ENCODE data around the gene HEG1. TPM values are rescaled to one million over a fixed set of nuclear protein-coding genes. Genes with fewer than 3 reads are reported as not detected.

The HEG1 gene
- total and polyA plus RNA-seq, 9 donors: 12.2 to 64.7 (median 35.6) TPM

DNA sequence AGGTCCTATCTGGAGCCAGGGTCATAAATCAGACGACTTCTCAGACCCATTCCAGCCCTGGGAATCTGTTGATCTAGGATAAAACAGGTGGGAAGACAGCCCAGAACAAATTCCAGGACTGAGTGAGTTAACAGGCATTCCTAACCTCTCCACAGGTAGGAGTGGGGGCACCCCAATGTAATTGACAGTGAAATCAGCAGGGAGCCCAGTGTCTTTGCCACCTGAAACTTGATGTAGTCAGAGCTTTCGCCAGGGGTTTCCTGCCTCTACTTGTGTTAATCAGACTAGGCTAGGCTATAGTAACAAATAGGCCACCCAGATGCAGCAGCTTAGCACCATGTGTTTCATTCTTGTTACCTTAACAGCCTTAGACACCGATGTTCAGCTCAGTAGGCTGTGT lies 2.7 kb upstream of the HEG1 start:
- no peak overlapping the region for H3K4me3 ChIP-seq
- no peak for DNase-seq
- no peaks in the 10 kb centered on the region for H3K36me3 ChIP-seq
- WGBS, 3 donors: 94 to 97% (median 95%) methylated on average over 3 of the region's 3 CpGs
- peaks cover 14% of the 10 kb centered on the region for H3K4me1 ChIP-seq (ENCODE audit: insufficient read depth)
- no peaks in the 10 kb centered on the region for H3K9me3 ChIP-seq
- H3K27me3 ChIP-seq: no peaks in the 10 kb centered on the region
- TF ChIP-seq, protein P1, sequence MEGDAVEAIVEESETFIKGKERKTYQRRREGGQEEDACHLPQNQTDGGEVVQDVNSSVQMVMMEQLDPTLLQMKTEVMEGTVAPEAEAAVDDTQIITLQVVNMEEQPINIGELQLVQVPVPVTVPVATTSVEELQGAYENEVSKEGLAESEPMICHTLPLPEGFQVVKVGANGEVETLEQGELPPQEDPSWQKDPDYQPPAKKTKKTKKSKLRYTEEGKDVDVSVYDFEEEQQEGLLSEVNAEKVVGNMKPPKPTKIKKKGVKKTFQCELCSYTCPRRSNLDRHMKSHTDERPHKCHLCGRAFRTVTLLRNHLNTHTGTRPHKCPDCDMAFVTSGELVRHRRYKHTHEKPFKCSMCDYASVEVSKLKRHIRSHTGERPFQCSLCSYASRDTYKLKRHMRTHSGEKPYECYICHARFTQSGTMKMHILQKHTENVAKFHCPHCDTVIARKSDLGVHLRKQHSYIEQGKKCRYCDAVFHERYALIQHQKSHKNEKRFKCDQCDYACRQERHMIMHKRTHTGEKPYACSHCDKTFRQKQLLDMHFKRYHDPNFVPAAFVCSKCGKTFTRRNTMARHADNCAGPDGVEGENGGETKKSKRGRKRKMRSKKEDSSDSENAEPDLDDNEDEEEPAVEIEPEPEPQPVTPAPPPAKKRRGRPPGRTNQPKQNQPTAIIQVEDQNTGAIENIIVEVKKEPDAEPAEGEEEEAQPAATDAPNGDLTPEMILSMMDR (IDR thresholded peaks at IDR 0.05): no peak
- TF ChIP-seq POLR2A (IDR thresholded peaks at IDR 0.05): no peak
- TF ChIP-seq EP300 (IDR thresholded peaks at IDR 0.05): no peak
- intact Hi-C loops (cut with DNase I): loop anchor here in 2 of 4 donors (5.0 to 10.0 kb wide), 2 partner anchors 84 to 86 kb away; no protein-coding TSS in a partner anchor
- no peak overlapping the region for H3K27ac ChIP-seq

DNA sequence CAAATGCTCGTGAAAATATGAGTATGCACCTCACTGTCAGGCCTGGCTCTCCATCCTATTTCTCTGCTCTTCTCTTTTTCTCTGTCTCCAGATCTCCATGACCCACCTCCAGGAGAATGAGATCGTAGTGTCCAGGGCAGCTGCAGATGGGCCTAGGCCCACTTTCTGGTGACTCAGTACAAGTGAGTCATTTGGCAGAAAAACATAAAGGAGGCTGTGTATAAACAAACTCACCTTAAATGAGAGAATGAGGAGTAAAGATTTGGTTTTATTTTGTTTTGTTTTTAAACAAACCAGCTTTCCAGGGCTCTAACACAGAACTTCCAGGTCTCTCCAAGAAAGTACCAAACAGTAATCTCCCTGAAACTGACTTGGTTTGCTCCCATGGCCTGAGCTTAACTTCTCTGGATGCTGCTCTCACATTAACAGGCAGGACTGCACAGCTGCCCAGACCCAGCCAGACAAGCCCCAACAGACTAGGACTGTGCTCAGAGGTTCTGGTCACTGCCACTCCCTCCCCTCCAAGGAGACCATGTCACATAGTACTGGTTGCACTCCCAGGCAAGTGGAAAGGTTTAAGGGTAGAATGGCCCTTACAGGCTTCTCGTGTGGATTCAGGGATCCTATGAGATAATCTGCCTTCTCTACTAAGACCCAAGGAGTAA lies 1.5 kb upstream of the HEG1 start:
- TF ChIP-seq, protein P1 (IDR thresholded peaks at IDR 0.05): no peak
- TF ChIP-seq EP300 (IDR thresholded peaks at IDR 0.05) (no peak), POLR2A (IDR thresholded peaks at IDR 0.05) (no peak)
- Histone ChIP-seq H3K4me3 (no peak overlapping the region), H3K27ac (no peak overlapping the region), H3K9me3 (no peaks in the 10 kb centered on the region), H3K27me3 (no peaks in the 10 kb centered on the region), H3K36me3 (no peaks in the 10 kb centered on the region), H3K4me1 (ENCODE audit: insufficient read depth) (peaks cover 17% of the 10 kb centered on the region)
- intact Hi-C loops (cut with DNase I): loop anchor here in 2 of 4 donors (5.0 to 10.0 kb wide), 2 partner anchors 85 to 87 kb away; no protein-coding TSS in a partner anchor
- WGBS, 3 donors: 66 to 91% (median 83%) methylated on average over 3 of the region's 3 CpGs
- DNase-seq: no peak

DNA sequence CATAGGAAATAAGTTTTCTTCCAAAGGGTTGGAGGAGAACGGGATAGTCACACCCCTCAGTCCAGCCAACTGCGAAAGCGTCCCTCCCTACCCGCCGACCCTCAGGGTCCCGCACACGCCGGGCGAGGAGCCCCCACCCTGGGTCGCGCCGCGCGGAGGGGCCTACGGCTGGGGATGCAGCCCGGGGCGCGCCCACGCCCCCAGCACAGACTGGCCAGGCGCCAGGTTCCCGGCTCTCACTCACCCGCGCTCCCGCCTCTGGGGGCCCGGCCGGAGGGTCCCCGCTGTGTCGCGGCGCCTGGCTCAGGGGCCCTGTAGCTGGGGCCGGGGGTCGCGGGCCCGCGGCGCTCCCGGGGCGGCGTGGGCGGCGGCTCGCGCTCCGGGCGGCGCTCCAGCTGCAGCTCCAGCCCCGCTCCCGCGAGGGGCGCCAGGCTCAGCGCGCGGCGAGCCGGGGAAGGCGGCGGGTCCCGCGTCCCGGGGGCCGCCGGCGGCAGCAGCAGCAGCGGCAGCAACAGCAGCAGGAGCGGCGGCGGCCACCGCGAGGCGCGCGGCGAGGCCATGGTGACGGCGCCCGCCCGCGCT lies 375 bp downstream of the HEG1 start:
- 0 to 1% (median 0%) methylated on average over 11 to 78 of the region's 78 CpGs for WGBS, 3 donors
- Histone ChIP-seq H3K36me3 (no peaks in the 10 kb centered on the region), H3K4me3 (peak overlapping the region; percentile 84), H3K27me3 (no peaks in the 10 kb centered on the region), H3K27ac (peak overlapping the region; percentile 95), H3K9me3 (no peaks in the 10 kb centered on the region), H3K4me1 (ENCODE audit: insufficient read depth) (peaks cover 17% of the 10 kb centered on the region)
- TF ChIP-seq EP300 (IDR thresholded peaks at IDR 0.05): no peak
- TF ChIP-seq POLR2A (IDR thresholded peaks at IDR 0.05): no peak
- TF ChIP-seq, protein P1 (IDR thresholded peaks at IDR 0.05): no peak
- DNase-seq: peak; percentile 55 to 77 (median 73)
- intact Hi-C loops (cut with DNase I): loop anchor here in 2 of 4 donors (5.0 to 10.0 kb wide), 2 partner anchors 87 to 89 kb away; no protein-coding TSS in a partner anchor

DNA sequence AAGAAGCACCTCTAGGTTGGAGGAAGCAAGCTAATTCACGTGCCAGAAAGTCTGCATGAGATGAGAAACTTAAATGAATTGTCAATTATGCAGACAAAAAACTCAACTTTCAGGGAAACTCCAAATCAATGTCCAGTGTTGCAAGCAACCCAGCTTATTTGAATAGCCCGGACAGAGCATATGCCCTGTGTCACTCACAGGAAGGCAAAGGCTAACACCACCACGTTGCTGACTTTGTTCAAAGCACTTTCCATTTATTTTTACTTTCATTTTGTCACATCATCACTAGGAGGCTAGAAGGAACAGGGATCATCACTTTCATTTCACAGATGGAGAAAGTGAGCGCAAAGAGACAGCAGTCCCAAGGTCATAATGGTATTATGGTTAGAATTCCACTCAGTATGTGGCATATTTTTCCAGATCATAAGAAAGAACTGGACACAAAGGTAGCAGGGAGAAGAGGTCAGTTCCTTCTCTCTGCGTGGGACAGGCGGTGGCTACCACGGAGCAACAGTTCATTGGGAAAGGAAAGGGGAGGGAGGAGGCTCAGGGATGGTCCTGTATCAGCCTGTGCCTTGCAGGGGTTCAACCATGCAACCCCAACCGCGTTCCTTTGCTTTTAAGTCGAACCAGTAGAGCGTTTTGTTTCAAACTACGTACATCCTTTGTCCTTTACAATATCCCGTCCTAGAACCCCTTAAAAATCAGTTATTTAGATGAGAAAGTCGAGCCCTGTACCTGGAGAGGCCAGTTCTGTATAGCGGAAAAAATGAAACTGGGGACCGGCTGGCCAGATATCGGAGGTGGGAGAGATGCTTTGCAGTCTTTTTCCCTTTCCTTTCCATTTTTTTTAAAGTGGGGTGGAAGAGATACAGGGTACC lies 1.1 kb downstream of the HEG1 start:
- Histone ChIP-seq H3K27me3 (no peaks in the 10 kb centered on the region), H3K27ac (peak overlapping the region; percentile 95), H3K4me1 (ENCODE audit: insufficient read depth) (peaks cover 17% of the 10 kb centered on the region), H3K4me3 (peak overlapping the region; percentile 84), H3K9me3 (no peaks in the 10 kb centered on the region), H3K36me3 (no peaks in the 10 kb centered on the region)
- peak in 1 of 5 donors; percentile 57 for DNase-seq
- intact Hi-C loops (cut with DNase I): loop anchor here in 2 of 4 donors (5.0 to 10.0 kb wide), 2 partner anchors 88 to 90 kb away; no protein-coding TSS in a partner anchor
- 0 to 1% (median 1%) methylated on average over 17 of the region's 17 CpGs for WGBS, 3 donors
- TF ChIP-seq EP300 (IDR thresholded peaks at IDR 0.05) (no peak), POLR2A (IDR thresholded peaks at IDR 0.05) (peak; percentile 28)
- TF ChIP-seq, protein P1 (IDR thresholded peaks at IDR 0.05): peak in 2 of 3 donors; percentile 36 to 46
